TTC549 (cell line): ENCODE measurements around the gene APELA.
"Not testable (repeated sequence)": the region's sequence is repeated elsewhere in the genome, so short reads cannot be mapped to it uniquely, and the experiment has no call there.

ENCODE experiments used
- FAIRE-seq: peaks from 2 replicates; lab custom pipeline; 2012; peaks lifted over from hg19 to GRCh38; lab: Jason Lieb, UNC

The APELA gene

GRCh38 chr4:164926301-164926700 lies 49.3 kb downstream of the APELA start:
- FAIRE-seq = no peak

- FAIRE-seq = not testable (repeated sequence)
Observed at GRCh38 chr4:164927101-164927500, 50.1 kb downstream of the APELA start.

GRCh38 chr4:164930647-164931046 lies 53.7 kb downstream of the APELA start:
- FAIRE-seq = no peak

GRCh38 chr4:164931551-164932324 lies 54.8 kb downstream of the APELA start:
- FAIRE-seq = no peak

GRCh38 chr4:164933244-164933643 lies 56.3 kb downstream of the APELA start:
- no peak for FAIRE-seq

GRCh38 chr4:164935363-164935762 lies 58.4 kb downstream of the APELA start:
- no peak for FAIRE-seq

- FAIRE-seq = not testable (repeated sequence)
Observed at GRCh38 chr4:164935865-164936606, 59.1 kb downstream of the APELA start.

- no peak for FAIRE-seq
Observed at GRCh38 chr4:164937576-164938270, 60.7 kb downstream of the APELA start.

GRCh38 chr4:164943192-164943591 lies 66.2 kb downstream of the APELA start:
- FAIRE-seq = no peak

- FAIRE-seq = no peak
Observed at GRCh38 chr4:164945146-164945545, 68.2 kb downstream of the APELA start.

GRCh38 chr4:164946810-164947209 lies 69.8 kb downstream of the APELA start:
- no peak for FAIRE-seq
